ENCODE data around the gene MYL12A. TPM values are rescaled to one million over a fixed set of nuclear protein-coding genes. Genes with fewer than 3 reads are reported as not detected.

The MYL12A gene
- polyA plus RNA-seq, 3 donors = 469 to 1,360 (median 1,139) TPM

- H3K9me3 Mint-ChIP-seq = no peaks in the 10 kb centered on the region
- H3K79me2 ChIP-seq (ENCODE audit: insufficient read depth, low read length) = no peaks in the 10 kb centered on the region
- H3K9me3 ChIP-seq (replicated peaks in 1 of 2; ENCODE audit: control insufficient read depth in 1 of 2, insufficient read depth in 1 of 2, low read length in 2 of 2) = no peaks in the 10 kb centered on the region
- H3K27me3 ChIP-seq (ENCODE audit: control insufficient read depth in 2 of 2, insufficient read depth in 2 of 2, low read length in 2 of 2) = no peaks in the 10 kb centered on the region
- H4K20me1 ChIP-seq (ENCODE audit: insufficient read depth, low read length) = no peaks in the 10 kb centered on the region
- H3K36me3 Mint-ChIP-seq = peaks cover 0 to 2% of the 10 kb centered on the region in 2 donors
- H3K9ac ChIP-seq (ENCODE audit: insufficient read depth, low read length, poor library complexity, severe bottlenecking) = no peak overlapping the region
- no peak overlapping the region for H3K4me2 ChIP-seq (replicated peaks; ENCODE audit: extremely low read depth, low read length, poor library complexity, severe bottlenecking)
- DNase-seq = no peak
- H2AFZ ChIP-seq (ENCODE audit: insufficient read depth, low read depth, low read length, poor library complexity, severe bottlenecking) = no peak overlapping the region
- intact Hi-C loops (cut with micrococcal nuclease) = no loop called here
- WGBS (ENCODE audit: insufficient coverage) = no CpG with 5 or more reads among the region's 1 CpG
- no peak for TF ChIP-seq CTCF (IDR thresholded peaks at IDR 0.05)
- no peak overlapping the region for H3K27ac Mint-ChIP-seq
- no peaks in the 10 kb centered on the region for H3K36me3 ChIP-seq (replicated peaks in 1 of 2; ENCODE audit: control insufficient read depth in 1 of 2, insufficient read depth in 2 of 2, low read length in 2 of 2)
- H3K4me3 Mint-ChIP-seq = no peak overlapping the region
- H3K4me1 Mint-ChIP-seq = peaks cover 6% of the 10 kb centered on the region
- H3K4me1 ChIP-seq (ENCODE audit: control insufficient read depth in 1 of 2, insufficient read depth in 2 of 2, low read length in 2 of 2) = peaks cover 0 to 3% of the 10 kb centered on the region in 2 donors
- H3K4me3 ChIP-seq (replicated peaks in 1 of 3; ENCODE audit: low read depth in 2 of 3, low read length in 3 of 3) = no peak overlapping the region
- peaks cover 0 to 2% (median 0%) of the 10 kb centered on the region in 3 donors for H3K27me3 Mint-ChIP-seq (ENCODE audit: low read depth in 3 of 3)
- H3K27ac ChIP-seq (ENCODE audit: low read depth in 1 of 2, low read length in 2 of 2) = no peak overlapping the region
These were observed 14.6 kb upstream of the MYL12A start for GRCh38 chr18:3233004-3233403.

- Histone ChIP-seq H3K9ac (ENCODE audit: insufficient read depth, low read length, poor library complexity, severe bottlenecking) (no peak overlapping the region), H3K36me3 (replicated peaks in 1 of 2; ENCODE audit: control insufficient read depth in 1 of 2, insufficient read depth in 2 of 2, low read length in 2 of 2) (no peaks in the 10 kb centered on the region), H4K20me1 (ENCODE audit: insufficient read depth, low read length) (no peaks in the 10 kb centered on the region), H3K9me3 (replicated peaks in 1 of 2; ENCODE audit: control insufficient read depth in 1 of 2, insufficient read depth in 1 of 2, low read length in 2 of 2) (no peaks in the 10 kb centered on the region), H3K4me1 (ENCODE audit: control insufficient read depth in 1 of 2, insufficient read depth in 2 of 2, low read length in 2 of 2) (peaks cover 0 to 3% of the 10 kb centered on the region in 2 donors), H2AFZ (ENCODE audit: insufficient read depth, low read depth, low read length, poor library complexity, severe bottlenecking) (no peak overlapping the region), H3K79me2 (ENCODE audit: insufficient read depth, low read length) (no peaks in the 10 kb centered on the region), H3K27ac (ENCODE audit: low read depth in 1 of 2, low read length in 2 of 2) (no peak overlapping the region), H3K27me3 (ENCODE audit: control insufficient read depth in 2 of 2, insufficient read depth in 2 of 2, low read length in 2 of 2) (no peaks in the 10 kb centered on the region), H3K4me2 (replicated peaks; ENCODE audit: extremely low read depth, low read length, poor library complexity, severe bottlenecking) (no peak overlapping the region), H3K4me3 (replicated peaks in 1 of 3; ENCODE audit: low read depth in 2 of 3, low read length in 3 of 3) (no peak overlapping the region)
- no CpG with 5 or more reads among the region's 4 CpGs for WGBS (ENCODE audit: insufficient coverage)
- no peak overlapping the region for H3K27ac Mint-ChIP-seq
- peaks cover 0 to 2% (median 0%) of the 10 kb centered on the region in 3 donors for H3K27me3 Mint-ChIP-seq (ENCODE audit: low read depth in 3 of 3)
- peaks cover 6% of the 10 kb centered on the region for H3K4me1 Mint-ChIP-seq
- no peak for TF ChIP-seq CTCF (IDR thresholded peaks at IDR 0.05)
- peaks cover 0 to 2% of the 10 kb centered on the region in 2 donors for H3K36me3 Mint-ChIP-seq
- peaks cover 0 to under 1% (median 0%) of the 10 kb centered on the region in 7 donors for H3K9me3 Mint-ChIP-seq
- DNase-seq = no peak
- no peak overlapping the region for H3K4me3 Mint-ChIP-seq
- intact Hi-C loops (cut with micrococcal nuclease) = no loop called here
These were observed 14.0 kb upstream of the MYL12A start for GRCh38 chr18:3233433-3234168.

Data from CD14-positive monocyte (primary cell).